ENCODE results near the gene TMEM131. TPM values are rescaled to one million over a fixed set of nuclear protein-coding genes. Genes with fewer than 3 reads are reported as not detected.
"Not testable (repeated sequence)": the region's sequence is repeated elsewhere in the genome, so short reads cannot be mapped to it uniquely, and the experiment has no call there.

The TMEM131 gene, protein sequence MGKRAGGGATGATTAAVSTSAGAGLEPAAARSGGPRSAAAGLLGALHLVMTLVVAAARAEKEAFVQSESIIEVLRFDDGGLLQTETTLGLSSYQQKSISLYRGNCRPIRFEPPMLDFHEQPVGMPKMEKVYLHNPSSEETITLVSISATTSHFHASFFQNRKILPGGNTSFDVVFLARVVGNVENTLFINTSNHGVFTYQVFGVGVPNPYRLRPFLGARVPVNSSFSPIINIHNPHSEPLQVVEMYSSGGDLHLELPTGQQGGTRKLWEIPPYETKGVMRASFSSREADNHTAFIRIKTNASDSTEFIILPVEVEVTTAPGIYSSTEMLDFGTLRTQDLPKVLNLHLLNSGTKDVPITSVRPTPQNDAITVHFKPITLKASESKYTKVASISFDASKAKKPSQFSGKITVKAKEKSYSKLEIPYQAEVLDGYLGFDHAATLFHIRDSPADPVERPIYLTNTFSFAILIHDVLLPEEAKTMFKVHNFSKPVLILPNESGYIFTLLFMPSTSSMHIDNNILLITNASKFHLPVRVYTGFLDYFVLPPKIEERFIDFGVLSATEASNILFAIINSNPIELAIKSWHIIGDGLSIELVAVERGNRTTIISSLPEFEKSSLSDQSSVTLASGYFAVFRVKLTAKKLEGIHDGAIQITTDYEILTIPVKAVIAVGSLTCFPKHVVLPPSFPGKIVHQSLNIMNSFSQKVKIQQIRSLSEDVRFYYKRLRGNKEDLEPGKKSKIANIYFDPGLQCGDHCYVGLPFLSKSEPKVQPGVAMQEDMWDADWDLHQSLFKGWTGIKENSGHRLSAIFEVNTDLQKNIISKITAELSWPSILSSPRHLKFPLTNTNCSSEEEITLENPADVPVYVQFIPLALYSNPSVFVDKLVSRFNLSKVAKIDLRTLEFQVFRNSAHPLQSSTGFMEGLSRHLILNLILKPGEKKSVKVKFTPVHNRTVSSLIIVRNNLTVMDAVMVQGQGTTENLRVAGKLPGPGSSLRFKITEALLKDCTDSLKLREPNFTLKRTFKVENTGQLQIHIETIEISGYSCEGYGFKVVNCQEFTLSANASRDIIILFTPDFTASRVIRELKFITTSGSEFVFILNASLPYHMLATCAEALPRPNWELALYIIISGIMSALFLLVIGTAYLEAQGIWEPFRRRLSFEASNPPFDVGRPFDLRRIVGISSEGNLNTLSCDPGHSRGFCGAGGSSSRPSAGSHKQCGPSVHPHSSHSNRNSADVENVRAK (N-terminal part only)
- total RNA-seq = 10 to 100 TPM; 13.3 to 54.6 (median 20.2) TPM

DNA sequence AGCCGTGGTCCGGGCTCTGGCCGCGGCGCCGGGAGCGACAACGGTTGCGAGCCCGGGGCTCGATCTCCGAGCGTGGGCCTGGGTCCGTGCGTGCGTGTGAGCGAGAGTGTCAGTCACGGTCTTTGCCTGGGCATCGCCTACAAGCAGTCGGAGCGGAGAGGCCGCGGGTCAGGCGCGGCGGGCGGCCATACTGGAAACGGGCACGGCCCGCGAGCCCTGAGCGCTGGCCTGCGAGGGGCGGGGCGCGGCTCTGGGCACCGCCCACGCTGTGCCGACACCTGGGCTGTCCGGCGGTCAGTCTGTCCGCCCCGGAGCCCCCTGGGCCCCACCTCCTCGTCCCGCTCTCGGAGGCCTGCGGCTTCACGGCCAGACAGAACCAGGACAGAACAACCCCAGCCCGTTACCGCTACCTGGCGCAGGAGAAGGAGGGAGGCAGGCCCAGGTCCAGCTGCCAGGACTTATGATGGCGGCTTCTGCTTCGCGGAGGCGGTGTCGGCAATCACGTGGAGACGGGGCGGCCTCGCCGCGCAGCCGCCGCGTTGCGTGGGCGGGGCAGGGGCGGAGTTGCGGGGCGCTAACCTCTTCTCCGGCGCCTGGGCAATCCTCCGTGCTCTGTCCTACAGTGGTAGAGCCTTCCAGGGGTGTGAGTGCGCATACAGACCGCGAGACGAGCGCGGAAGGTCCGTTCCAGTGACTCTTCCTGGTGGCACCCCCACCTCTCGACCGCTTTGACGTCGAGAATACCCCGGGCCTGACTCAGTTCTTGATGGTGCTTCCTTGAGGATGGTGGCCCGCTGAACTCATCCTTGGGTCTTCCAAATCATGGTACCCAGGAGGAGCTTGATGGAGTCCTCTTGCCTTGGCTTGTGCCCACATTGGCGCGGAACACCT, at the start of gene TMEM131:
TSS of gene TMEM131 (minus strand) at position 215 of the 891 bp plus-strand sequence. CDS start 286 bp downstream, outside the sequence.
- in situ Hi-C loops (cut with MboI; ENCODE audit: low pct_unique_long_range_greater_than_20kb in 2 of 9, low sequenced_read_pairs in 9 of 9, unreplicated experiment in 9 of 9) = no loop called here

GRCh38 chr2:98044730-98045129, 49.0 kb upstream of the TMEM131 start:
- H3K4me1 ChIP-seq (replicated peaks in 1 of 2); H3K27ac ChIP-seq; H3K4me3 ChIP-seq; ATAC-seq (replicated peaks in 6 of 8): not testable (repeated sequence)
- in situ Hi-C loops (cut with MboI; ENCODE audit: low pct_unique_long_range_greater_than_20kb in 2 of 9, low sequenced_read_pairs in 9 of 9, unreplicated experiment in 9 of 9) = loop anchor here in 1 of 9 experiments (25.0 kb wide), 2 partner anchors 218 to 318 kb away; no protein-coding TSS in a partner anchor
- WGBS, 10 experiments = 71 to 100% (median 87%) methylated on average over 1 to 2 of the region's 2 CpGs; no CpG with 5 or more reads in 5 of the 10 experiments

More for the DNA sequence above, at the start of gene TMEM131:
- Histone ChIP-seq H3K27ac (peak within 1 kb of the TSS; percentile 98 to 99), H3K4me3 (peak within 1 kb of the TSS; percentile 80 to 92 (median 81)), H3K4me1 (replicated peaks in 1 of 2) (peaks cover 17 to 29% of the 10 kb centered on the region in 2 donors)
- peak; percentile 89 to 94 (median 92) for ATAC-seq (replicated peaks in 6 of 8)
- WGBS, 10 experiments = 0 to 60% (median 7%) methylated on average over 2 to 18 of the region's 88 CpGs; no CpG with 5 or more reads in 4 of the 10 experiments

DNA sequence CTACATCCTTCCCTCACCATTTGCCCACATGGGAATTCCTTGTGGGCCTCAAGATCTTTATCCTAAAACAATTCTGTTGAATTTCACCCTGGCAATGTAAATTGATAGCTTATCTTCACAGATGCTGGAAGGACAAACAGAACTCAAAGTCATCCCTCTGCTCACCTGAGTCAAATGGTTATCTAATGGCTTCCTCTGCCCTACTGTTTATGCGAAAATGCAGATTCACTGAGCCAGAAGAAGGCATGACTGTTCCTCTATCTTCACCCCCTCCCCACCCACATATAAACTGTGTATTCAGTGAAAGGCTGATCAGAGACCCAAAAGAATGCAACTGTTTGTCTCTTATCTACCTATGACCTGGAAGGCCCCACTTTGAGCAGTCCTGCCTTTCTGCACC, 47.4 kb upstream of the TMEM131 start:
- ATAC-seq (replicated peaks in 6 of 8) = no peak
- 67 to 100% (median 92%) methylated on average over 1 of the region's 1 CpG; no CpG with 5 or more reads in 4 of the 10 experiments for WGBS, 10 experiments
- in situ Hi-C loops (cut with MboI; ENCODE audit: low pct_unique_long_range_greater_than_20kb in 2 of 9, low sequenced_read_pairs in 9 of 9, unreplicated experiment in 9 of 9) = loop anchor here in 1 of 9 experiments (25.0 kb wide), 2 partner anchors 219 to 319 kb away; no protein-coding TSS in a partner anchor
- H3K4me3 ChIP-seq = no peak overlapping the region
- no peaks in the 10 kb centered on the region for H3K4me1 ChIP-seq (replicated peaks in 1 of 2)
- no peak overlapping the region for H3K27ac ChIP-seq

DNA sequence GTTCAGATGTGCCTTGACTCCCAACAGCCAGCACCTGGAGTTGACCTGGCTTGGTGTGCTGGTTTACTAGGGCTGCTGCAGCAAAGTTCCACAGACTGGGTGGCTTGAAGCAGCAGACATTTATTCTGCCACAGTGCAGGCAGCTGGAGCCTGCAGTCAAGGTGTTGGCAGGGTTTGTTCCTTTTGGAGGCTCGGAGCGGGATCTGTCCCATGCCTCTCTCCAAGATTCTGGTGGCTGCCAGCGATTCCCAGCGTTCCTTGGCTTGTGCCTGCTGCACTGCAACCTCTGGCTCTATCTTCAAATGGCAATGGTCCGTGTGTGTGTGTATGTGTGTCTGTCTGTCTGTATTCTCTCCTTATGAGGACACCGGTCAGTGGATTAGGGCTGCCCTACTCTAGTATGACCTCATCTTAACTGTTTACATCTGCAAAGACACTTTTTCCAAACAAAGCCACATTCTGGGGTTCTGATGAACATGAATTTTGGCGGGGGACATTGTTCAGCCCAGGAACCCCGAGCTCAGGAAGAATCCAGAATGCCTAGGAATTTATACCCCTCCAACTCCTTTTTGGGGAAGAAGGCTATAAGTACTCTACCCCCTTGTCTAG, 44.7 kb upstream of the TMEM131 start:
- H3K27ac ChIP-seq = no peak overlapping the region
- no peak overlapping the region for H3K4me3 ChIP-seq
- no peaks in the 10 kb centered on the region for H3K4me1 ChIP-seq (replicated peaks in 1 of 2)
- WGBS, 10 experiments = 58 to 100% (median 90%) methylated on average over 1 to 6 of the region's 8 CpGs; no CpG with 5 or more reads in 4 of the 10 experiments
- ATAC-seq (replicated peaks in 6 of 8) = no peak
- in situ Hi-C loops (cut with MboI; ENCODE audit: low pct_unique_long_range_greater_than_20kb in 2 of 9, low sequenced_read_pairs in 9 of 9, unreplicated experiment in 9 of 9) = loop anchor here in 1 of 9 experiments (25.0 kb wide), 2 partner anchors 222 to 322 kb away; no protein-coding TSS in a partner anchor

- ATAC-seq (replicated peaks in 6 of 8) = no peak
- Histone ChIP-seq H3K27ac (no peak overlapping the region), H3K4me1 (replicated peaks in 1 of 2) (no peaks in the 10 kb centered on the region), H3K4me3 (no peak overlapping the region)
- WGBS, 10 experiments = 27 to 100% (median 85%) methylated on average over 1 to 10 of the region's 12 CpGs; no CpG with 5 or more reads in 1 of the 10 experiments
- in situ Hi-C loops (cut with MboI; ENCODE audit: low pct_unique_long_range_greater_than_20kb in 2 of 9, low sequenced_read_pairs in 9 of 9, unreplicated experiment in 9 of 9) = loop anchor here in 1 of 9 experiments (25.0 kb wide), 2 partner anchors 223 to 323 kb away; no protein-coding TSS in a partner anchor
These were observed 43.5 kb upstream of the TMEM131 start for GRCh38 chr2:98039085-98039756.

GRCh38 chr2:98037666-98038336, 42.1 kb upstream of the TMEM131 start:
- ATAC-seq (replicated peaks in 6 of 8) = no peak
- H3K4me1 ChIP-seq (replicated peaks in 1 of 2) = no peaks in the 10 kb centered on the region
- WGBS, 10 experiments = 17 to 100% (median 52%) methylated on average over 1 to 2 of the region's 2 CpGs; no CpG with 5 or more reads in 3 of the 10 experiments
- no peak overlapping the region for H3K27ac ChIP-seq
- in situ Hi-C loops (cut with MboI; ENCODE audit: low pct_unique_long_range_greater_than_20kb in 2 of 9, low sequenced_read_pairs in 9 of 9, unreplicated experiment in 9 of 9) = loop anchor here in 1 of 9 experiments (25.0 kb wide), 2 partner anchors 224 to 324 kb away; no protein-coding TSS in a partner anchor
- no peak overlapping the region for H3K4me3 ChIP-seq

GRCh38 chr2:98037206-98037605, 41.5 kb upstream of the TMEM131 start:
- H3K4me1 ChIP-seq (replicated peaks in 1 of 2) = no peaks in the 10 kb centered on the region
- no peak overlapping the region for H3K27ac ChIP-seq
- no peak overlapping the region for H3K4me3 ChIP-seq
- ATAC-seq (replicated peaks in 6 of 8) = no peak
- WGBS, 10 experiments = 0 to 100% (median 80%) methylated on average over 1 to 2 of the region's 2 CpGs; no CpG with 5 or more reads in 3 of the 10 experiments
- in situ Hi-C loops (cut with MboI; ENCODE audit: low pct_unique_long_range_greater_than_20kb in 2 of 9, low sequenced_read_pairs in 9 of 9, unreplicated experiment in 9 of 9) = loop anchor here in 1 of 9 experiments (25.0 kb wide), 2 partner anchors 225 to 325 kb away; no protein-coding TSS in a partner anchor

DNA sequence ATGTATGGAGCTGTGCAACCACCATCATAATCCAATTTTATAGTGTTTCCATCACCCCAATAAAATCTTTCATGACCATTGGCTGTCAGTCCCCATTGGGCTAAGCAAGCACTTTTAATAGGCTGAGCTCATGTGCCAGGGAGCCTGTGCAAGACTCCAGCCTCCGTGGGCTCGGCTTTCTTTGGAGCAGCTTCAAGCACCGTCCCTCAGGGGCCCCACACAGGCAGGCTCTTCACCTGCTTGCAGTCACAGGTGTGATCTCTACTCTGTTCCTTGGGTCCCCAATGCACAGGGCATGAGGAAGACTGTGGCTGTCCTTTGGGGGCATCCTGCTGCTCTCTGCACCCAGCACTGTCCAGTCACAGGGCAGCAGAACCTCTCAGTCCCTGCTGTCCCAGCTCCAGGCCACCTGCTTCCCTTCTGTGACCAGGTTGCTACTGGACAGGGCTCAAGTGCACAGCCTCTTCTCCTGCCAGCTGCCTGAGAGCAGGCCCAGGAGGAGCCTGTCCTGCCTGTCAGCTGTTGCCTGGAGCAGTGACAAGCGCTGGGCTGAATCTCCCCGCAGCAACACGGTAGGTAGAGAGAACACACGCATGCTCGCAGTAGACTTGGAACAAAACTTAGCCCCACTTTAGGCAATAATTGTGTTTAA, 40.7 kb upstream of the TMEM131 start:
- peak in 2 of 8 experiments; percentile 15 to 72 for ATAC-seq (replicated peaks in 6 of 8)
- in situ Hi-C loops (cut with MboI; ENCODE audit: low pct_unique_long_range_greater_than_20kb in 2 of 9, low sequenced_read_pairs in 9 of 9, unreplicated experiment in 9 of 9) = loop anchor here in 1 of 9 experiments (25.0 kb wide), 2 partner anchors 226 to 326 kb away; no protein-coding TSS in a partner anchor
- WGBS, 10 experiments = 42 to 90% (median 81%) methylated on average over 2 to 6 of the region's 8 CpGs; no CpG with 5 or more reads in 3 of the 10 experiments

GRCh38 chr2:98034745-98035144, 39.0 kb upstream of the TMEM131 start:
- WGBS, 10 experiments = 33 to 100% (median 80%) methylated on average over 1 to 13 of the region's 14 CpGs; no CpG with 5 or more reads in 1 of the 10 experiments
- ATAC-seq (replicated peaks in 6 of 8) = no peak
- Histone ChIP-seq H3K4me1 (replicated peaks in 1 of 2) (no peaks in the 10 kb centered on the region), H3K27ac (no peak overlapping the region), H3K4me3 (no peak overlapping the region)
- in situ Hi-C loops (cut with MboI; ENCODE audit: low pct_unique_long_range_greater_than_20kb in 2 of 9, low sequenced_read_pairs in 9 of 9, unreplicated experiment in 9 of 9) = loop anchor here in 1 of 9 experiments (25.0 kb wide), 2 partner anchors 228 to 328 kb away; no protein-coding TSS in a partner anchor

More for the DNA sequence above, 40.7 kb upstream of the TMEM131 start:
- no peak overlapping the region for H3K27ac ChIP-seq
- H3K4me1 ChIP-seq (replicated peaks in 1 of 2) = no peaks in the 10 kb centered on the region
- H3K4me3 ChIP-seq = no peak overlapping the region
